ENCODE measurements around the gene CCDC154. TPM values are rescaled to one million over a fixed set of nuclear protein-coding genes. Genes with fewer than 3 reads are reported as not detected.
"Not testable (repeated sequence)": the region's sequence is repeated elsewhere in the genome, so short reads cannot be mapped to it uniquely, and the experiment has no call there.

The CCDC154 gene
- total RNA-seq, 2 experiments from 2014 or later: 1.3 TPM

GRCh38 chr16:1452530-1452929, 8.2 kb upstream of the CCDC154 start:
- no peaks in the 10 kb centered on the region for H3K4me1 Mint-ChIP-seq
- DNase-seq: no peak
- peaks cover 2% of the 10 kb centered on the region for H3K36me3 Mint-ChIP-seq
- H3K9me3 Mint-ChIP-seq: no peaks in the 10 kb centered on the region
- no peak overlapping the region for H3K4me3 Mint-ChIP-seq
- no peak overlapping the region for H3K27ac Mint-ChIP-seq
- no peaks in the 10 kb centered on the region for H3K27me3 Mint-ChIP-seq

- Mint-ChIP-seq H3K36me3 (peaks cover 2% of the 10 kb centered on the region), H3K4me3 (no peak overlapping the region), H3K27me3 (no peaks in the 10 kb centered on the region), H3K9me3 (no peaks in the 10 kb centered on the region), H3K4me1 (no peaks in the 10 kb centered on the region), H3K27ac (no peak overlapping the region)
- no peak for DNase-seq
Measured at GRCh38 chr16:1451702-1452392, 7.5 kb upstream of the CCDC154 start.

- Mint-ChIP-seq H3K27ac (no peak overlapping the region), H3K4me3 (no peak overlapping the region), H3K9me3 (no peaks in the 10 kb centered on the region), H3K4me1 (no peaks in the 10 kb centered on the region), H3K36me3 (peaks cover 2% of the 10 kb centered on the region), H3K27me3 (no peaks in the 10 kb centered on the region)
- no peak for DNase-seq
Measured at GRCh38 chr16:1450841-1451240, 6.5 kb upstream of the CCDC154 start.

DNA sequence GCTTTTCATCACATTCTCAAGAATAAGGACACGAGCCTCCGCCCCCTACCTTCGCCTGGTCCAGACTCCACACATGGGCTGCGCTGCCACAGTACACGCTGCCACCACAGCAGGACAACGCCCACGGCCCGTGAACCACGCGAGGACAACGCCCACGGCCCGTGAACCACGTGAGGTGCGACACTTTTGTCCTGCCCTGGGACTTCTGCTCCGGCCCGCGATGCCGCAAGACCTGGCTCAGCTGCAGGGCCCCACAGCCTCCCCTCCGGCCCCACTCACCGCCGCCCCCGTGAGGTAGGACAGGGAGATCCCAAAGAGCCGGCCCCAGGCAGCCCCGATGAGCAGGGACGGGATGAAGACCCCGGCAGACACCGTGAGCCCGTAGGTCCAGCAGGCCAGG, 5.9 kb upstream of the CCDC154 start:
- H3K4me1 Mint-ChIP-seq: no peaks in the 10 kb centered on the region
- H3K27ac Mint-ChIP-seq: no peak overlapping the region

GRCh38 chr16:1449201-1449788, 4.9 kb upstream of the CCDC154 start:
- no peak overlapping the region for H3K4me3 Mint-ChIP-seq
- DNase-seq: no peak
- no peaks in the 10 kb centered on the region for H3K4me1 Mint-ChIP-seq
- no peak overlapping the region for H3K27ac Mint-ChIP-seq
- H3K36me3 Mint-ChIP-seq: peaks cover 2% of the 10 kb centered on the region
- H3K9me3 Mint-ChIP-seq: no peaks in the 10 kb centered on the region
- H3K27me3 Mint-ChIP-seq: no peaks in the 10 kb centered on the region

More for the DNA sequence above, 5.9 kb upstream of the CCDC154 start:
- Mint-ChIP-seq H3K4me3 (no peak overlapping the region), H3K36me3 (peaks cover 2% of the 10 kb centered on the region), H3K27me3 (no peaks in the 10 kb centered on the region), H3K9me3 (no peaks in the 10 kb centered on the region)
- DNase-seq: no peak

GRCh38 chr16:1448536-1449116, 4.3 kb upstream of the CCDC154 start:
- no peak overlapping the region for H3K27ac Mint-ChIP-seq
- H3K36me3 Mint-ChIP-seq: peaks cover 2% of the 10 kb centered on the region
- DNase-seq: no peak
- no peaks in the 10 kb centered on the region for H3K9me3 Mint-ChIP-seq
- no peaks in the 10 kb centered on the region for H3K4me1 Mint-ChIP-seq
- no peak overlapping the region for H3K4me3 Mint-ChIP-seq
- H3K27me3 Mint-ChIP-seq: no peaks in the 10 kb centered on the region

DNA sequence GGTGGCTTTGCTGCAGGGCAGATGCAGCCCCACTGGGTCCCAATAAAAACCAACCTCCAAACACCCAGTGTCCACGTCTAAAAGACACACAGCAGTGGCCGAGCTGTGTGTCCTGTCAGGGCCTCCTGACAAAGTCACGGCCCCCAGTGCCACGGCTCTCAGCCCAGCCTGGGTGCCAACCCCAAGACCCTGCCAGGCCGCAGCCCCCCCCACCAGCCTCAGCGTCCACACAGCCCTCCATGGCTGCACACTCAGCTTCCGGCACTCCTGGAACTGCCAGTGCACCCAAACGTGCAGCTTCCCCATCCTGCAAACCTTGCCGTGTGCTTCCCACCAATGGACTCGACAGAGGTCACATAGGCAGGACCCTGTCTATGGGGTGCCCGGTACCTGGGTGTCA, 3.6 kb upstream of the CCDC154 start:
- Mint-ChIP-seq H3K4me1 (no peaks in the 10 kb centered on the region), H3K27me3 (no peaks in the 10 kb centered on the region), H3K36me3 (peaks cover 2% of the 10 kb centered on the region), H3K4me3 (no peak overlapping the region), H3K9me3 (no peaks in the 10 kb centered on the region), H3K27ac (no peak overlapping the region)
- DNase-seq: no peak

- no peaks in the 10 kb centered on the region for H3K27me3 Mint-ChIP-seq
- H3K4me1 Mint-ChIP-seq: no peaks in the 10 kb centered on the region
- peaks cover 2% of the 10 kb centered on the region for H3K36me3 Mint-ChIP-seq
- no peak for DNase-seq
- H3K9me3 Mint-ChIP-seq: no peaks in the 10 kb centered on the region
- H3K27ac Mint-ChIP-seq: no peak overlapping the region
- H3K4me3 Mint-ChIP-seq: no peak overlapping the region
Measured at GRCh38 chr16:1446296-1447080, 2.1 kb upstream of the CCDC154 start.

GRCh38 chr16:1445518-1446203, 1.3 kb upstream of the CCDC154 start:
- H3K4me1 Mint-ChIP-seq: no peaks in the 10 kb centered on the region
- H3K27me3 Mint-ChIP-seq: no peaks in the 10 kb centered on the region
- no peaks in the 10 kb centered on the region for H3K9me3 Mint-ChIP-seq
- no peak for DNase-seq
- H3K36me3 Mint-ChIP-seq: peaks cover 1% of the 10 kb centered on the region
- H3K4me3 Mint-ChIP-seq: no peak overlapping the region
- no peak overlapping the region for H3K27ac Mint-ChIP-seq

GRCh38 chr16:1444730-1445517, 568 bp upstream of the CCDC154 start:
- H3K9me3 Mint-ChIP-seq: no peaks in the 10 kb centered on the region
- no peaks in the 10 kb centered on the region for H3K4me1 Mint-ChIP-seq
- DNase-seq: no peak
- no peak overlapping the region for H3K27ac Mint-ChIP-seq
- H3K4me3 Mint-ChIP-seq: no peak overlapping the region
- no peaks in the 10 kb centered on the region for H3K27me3 Mint-ChIP-seq
- peaks cover 1% of the 10 kb centered on the region for H3K36me3 Mint-ChIP-seq

DNA sequence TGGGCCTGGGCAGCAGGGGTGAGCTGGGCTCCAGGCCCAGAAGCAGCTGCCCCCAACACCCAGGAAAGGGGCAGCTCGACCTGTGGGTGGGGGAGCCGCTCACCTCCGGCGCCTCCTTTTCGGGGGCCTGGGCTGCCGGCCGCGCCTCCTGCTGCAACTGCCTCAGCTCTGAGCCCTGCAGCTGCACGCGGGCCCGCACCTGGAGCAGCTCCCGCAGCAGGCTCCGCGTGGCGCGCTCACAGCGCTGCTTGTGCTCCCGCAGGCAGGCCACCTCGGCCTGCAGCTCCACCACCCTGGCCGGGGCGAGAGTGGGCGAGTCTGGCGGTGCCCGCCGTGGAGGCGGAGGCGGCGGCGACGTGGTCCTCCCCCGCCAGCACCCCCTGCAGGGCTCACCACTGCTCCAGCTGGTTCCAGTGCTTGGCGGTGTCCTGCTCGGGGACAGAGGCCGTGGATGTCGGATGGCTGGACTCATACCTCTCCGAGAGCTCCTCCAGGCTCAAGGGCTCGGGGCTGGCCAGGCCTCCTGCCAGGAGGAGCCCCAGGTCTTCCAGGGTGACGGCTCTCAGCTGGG, 868 bp downstream of the CCDC154 start:
- no peak for DNase-seq
- H3K4me1 Mint-ChIP-seq: no peaks in the 10 kb centered on the region
- H3K27ac Mint-ChIP-seq: no peak overlapping the region
- H3K27me3 Mint-ChIP-seq: no peaks in the 10 kb centered on the region
- H3K9me3 Mint-ChIP-seq: no peaks in the 10 kb centered on the region
- peaks cover 1% of the 10 kb centered on the region for H3K36me3 Mint-ChIP-seq
- H3K4me3 Mint-ChIP-seq: no peak overlapping the region

- H3K9me3 Mint-ChIP-seq: no peaks in the 10 kb centered on the region
- no peak for DNase-seq
- no peaks in the 10 kb centered on the region for H3K36me3 Mint-ChIP-seq
- H3K27me3 Mint-ChIP-seq: no peaks in the 10 kb centered on the region
- H3K27ac Mint-ChIP-seq: no peak overlapping the region
- no peaks in the 10 kb centered on the region for H3K4me1 Mint-ChIP-seq
- H3K4me3 Mint-ChIP-seq: no peak overlapping the region
Measured at GRCh38 chr16:1442697-1443096, 1.7 kb downstream of the CCDC154 start.

GRCh38 chr16:1441391-1441829, 2.9 kb downstream of the CCDC154 start:
- Mint-ChIP-seq H3K9me3 (no peaks in the 10 kb centered on the region), H3K36me3 (no peaks in the 10 kb centered on the region), H3K4me3 (no peak overlapping the region)

DNA sequence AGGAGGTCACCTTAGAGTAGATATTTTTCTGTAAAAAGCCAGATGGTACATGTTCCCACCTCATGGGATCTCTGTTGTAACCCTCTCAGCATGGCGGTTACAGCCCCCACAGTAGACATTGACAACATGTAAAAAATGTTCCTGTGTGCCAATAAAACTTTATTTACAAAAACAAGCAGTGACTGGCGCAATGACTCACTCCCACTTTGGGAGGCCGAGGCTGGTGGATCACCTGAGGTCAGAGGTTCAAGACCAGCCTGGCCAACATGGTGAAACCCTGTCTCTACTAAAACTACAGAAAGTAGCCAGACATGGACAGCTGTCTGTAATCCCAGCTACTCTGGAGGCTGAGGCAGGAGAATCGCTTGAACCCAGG, 4.7 kb downstream of the CCDC154 start:
- not testable (repeated sequence) for H3K27me3 Mint-ChIP-seq, H3K36me3 Mint-ChIP-seq, H3K27ac Mint-ChIP-seq, DNase-seq, H3K4me1 Mint-ChIP-seq, H3K4me3 Mint-ChIP-seq, H3K9me3 Mint-ChIP-seq

More at GRCh38 chr16:1441391-1441829, 2.9 kb downstream of the CCDC154 start:
- no peak overlapping the region for H3K27ac Mint-ChIP-seq
- DNase-seq: no peak
- no peaks in the 10 kb centered on the region for H3K4me1 Mint-ChIP-seq
- no peaks in the 10 kb centered on the region for H3K27me3 Mint-ChIP-seq

All from activated naive CD8-positive, alpha-beta T cell treated with anti-CD3 and anti-CD28 coated beads for 36 hours (primary cell).